NCI-H1417 treated with DMSO at 0.1 percent for 48 hours (cell line): ENCODE results near the gene RNASEH2C.
"Not testable (repeated sequence)": the region's sequence is repeated elsewhere in the genome, so short reads cannot be mapped to it uniquely, and the experiment has no call there.

ENCODE experiments used
- DNase-seq: peaks from one replicate; lab custom pipeline; 2025; lab: John Stamatoyannopoulos, UW

Gene RNASEH2C

GRCh38 chr11:65683480-65683879 lies 37.1 kb downstream of the RNASEH2C start:
- DNase-seq, result not testable (repeated sequence)

- DNase-seq, result no peak
Observed at GRCh38 chr11:65680192-65680743, 40.3 kb downstream of the RNASEH2C start.

GRCh38 chr11:65672982-65673381 lies 47.6 kb downstream of the RNASEH2C start:
- no peak for DNase-seq

GRCh38 chr11:65672180-65672860 lies 48.3 kb downstream of the RNASEH2C start:
- no peak for DNase-seq
